Testis (tissue), 2 donors: ENCODE results near the gene ABHD5.

Experiments used
- CTCF ChIP-seq, 3 experiments: fragments of 450-650 bp in 2 of 3; fragments of 200-600 bp in 1 of 3; sonication (generic) in 1 of 3; IDR thresholded peaks; one replicate each; pipeline ENCODE4 v1.5.1; 2016 to 2019; ENCODE audit warnings: antibody characterized with exemption in 3 of 3, mild to moderate bottlenecking in 2 of 3, moderate library complexity in 1 of 3
- POLR2A ChIP-seq: fragments of 450-650 bp; IDR thresholded peaks from one replicate; pipeline ENCODE4 v1.6.1; 2017; ENCODE audit warnings: antibody characterized with exemption, mild to moderate bottlenecking, moderate library complexity

- TF ChIP-seq POLR2A: no peak
- TF ChIP-seq CTCF (IDR thresholded peaks at IDR 0.05): no peak
Observed at GRCh38 chr3:43733459-43734384, 43.0 kb downstream of the ABHD5 start.
